Stomach smooth muscle (tissue), 2 donors: ENCODE results near the gene SCIN.

Experiments used
- H3K27ac ChIP-seq: one replicate; pipeline ENCODE4 v1.7.0; 2013; ENCODE audit warnings: mild to moderate bottlenecking, low read length, inconsistent platforms
- H3K27me3 ChIP-seq, 2 donors: one replicate each; pipeline ENCODE4 v1.7.0; 2013; ENCODE audit warnings: low read length in 2 of 2; ENCODE audit not compliant: insufficient read depth in 2 of 2, control insufficient read depth in 1 of 2
- H3K36me3 ChIP-seq, 2 donors: one replicate each; pipeline ENCODE4 v1.7.0; 2013; ENCODE audit warnings: low read length in 2 of 2; ENCODE audit not compliant: control insufficient read depth in 2 of 2, insufficient read depth in 2 of 2
- H3K4me1 ChIP-seq: one replicate; pipeline ENCODE4 v1.7.0; 2013; ENCODE audit warnings: low read length; ENCODE audit not compliant: control insufficient read depth, insufficient read depth
- H3K4me3 ChIP-seq, 2 donors: one replicate each; pipeline ENCODE4 v1.7.0; 2013; ENCODE audit warnings: low read length in 2 of 2
- H3K9ac ChIP-seq, 2 donors: one replicate each; pipeline ENCODE4 v1.7.0; 2013; ENCODE audit warnings: low read length in 2 of 2, mild to moderate bottlenecking in 1 of 2
- H3K9me3 ChIP-seq, 2 donors: one replicate each; pipeline ENCODE4 v1.7.0; 2013; ENCODE audit warnings: low read length in 2 of 2; ENCODE audit not compliant: control insufficient read depth in 2 of 2
- donor health status: healthy.
- donor health status: Pancreatic carcinoma.

Gene SCIN

DNA sequence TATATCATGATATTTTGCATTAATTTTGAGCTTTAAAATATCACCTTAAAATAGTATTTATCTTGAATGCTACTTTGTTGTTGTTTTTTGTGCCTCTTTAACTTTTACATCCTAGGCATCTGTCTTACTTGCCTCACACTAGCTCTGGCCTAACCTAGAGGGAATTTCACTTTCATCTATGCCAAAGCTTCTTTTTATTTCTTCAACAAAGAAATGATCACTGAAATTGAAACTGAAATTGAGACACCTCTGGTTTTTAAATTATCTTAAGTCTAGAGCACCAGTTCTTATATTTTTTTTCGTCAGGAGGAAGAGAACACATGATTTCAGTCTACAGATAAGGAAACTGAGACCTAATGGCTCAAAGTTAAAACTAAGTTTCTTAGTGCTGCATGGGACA lies 3.5 kb upstream of the SCIN start:
- no peak overlapping the region for H3K9ac ChIP-seq
- no peak overlapping the region for H3K4me3 ChIP-seq
- H3K9me3 ChIP-seq: no peaks in the 10 kb centered on the region
- no peaks in the 10 kb centered on the region for H3K36me3 ChIP-seq
- H3K27me3 ChIP-seq: peaks cover 13 to 27% of the 10 kb centered on the region in 2 donors
- no peak overlapping the region for H3K27ac ChIP-seq
- H3K4me1 ChIP-seq: no peaks in the 10 kb centered on the region

DNA sequence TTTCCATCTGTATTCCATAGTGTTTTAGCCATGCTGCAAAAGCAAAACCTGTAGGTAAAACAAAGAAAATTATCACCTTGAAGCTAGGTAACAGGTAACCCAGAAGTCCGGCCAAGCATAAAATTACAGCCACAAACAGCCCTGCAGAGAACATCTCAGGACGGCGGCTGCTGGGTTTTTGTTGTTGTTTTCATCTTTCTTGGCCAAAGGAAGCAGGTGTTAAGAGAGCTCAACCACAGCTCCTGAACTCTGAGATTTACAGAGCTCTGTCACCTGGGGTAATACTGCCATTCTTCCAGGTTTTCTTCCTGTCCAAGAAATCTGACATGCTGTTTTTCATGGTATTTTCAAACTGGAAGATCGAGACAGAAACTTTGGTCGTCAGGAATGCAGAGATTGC lies 847 bp upstream of the SCIN start:
- Histone ChIP-seq H3K4me1 (no peaks in the 10 kb centered on the region), H3K27me3 (peaks cover 13 to 27% of the 10 kb centered on the region in 2 donors), H3K27ac (no peak overlapping the region), H3K4me3 (peak overlapping the region in 1 of 2 donors; percentile 73), H3K9ac (no peak overlapping the region), H3K9me3 (no peaks in the 10 kb centered on the region), H3K36me3 (no peaks in the 10 kb centered on the region)

DNA sequence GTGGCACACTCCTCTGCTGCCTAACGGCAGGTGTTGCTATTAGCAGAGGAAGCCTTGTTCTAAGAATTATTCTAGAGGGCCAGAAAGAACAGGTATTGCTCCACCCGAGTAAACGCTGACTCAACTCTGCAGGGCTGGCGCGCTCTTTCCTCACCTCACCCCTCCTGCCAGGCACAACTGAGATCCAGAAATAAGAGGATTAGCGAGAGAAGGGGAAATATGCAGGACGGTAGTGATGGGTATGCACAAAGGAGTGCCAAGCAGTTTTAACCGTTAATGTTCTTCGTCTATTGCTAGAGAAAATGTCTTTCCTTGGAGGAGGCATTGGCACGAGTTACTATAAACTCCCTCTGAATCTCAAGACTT lies 369 bp upstream of the SCIN start:
- H3K4me3 ChIP-seq: peak overlapping the region; percentile 62 to 73
- H3K36me3 ChIP-seq: no peaks in the 10 kb centered on the region
- H3K4me1 ChIP-seq: no peaks in the 10 kb centered on the region
- peaks cover 13 to 27% of the 10 kb centered on the region in 2 donors for H3K27me3 ChIP-seq
- H3K9ac ChIP-seq: no peak overlapping the region
- no peak overlapping the region for H3K27ac ChIP-seq
- H3K9me3 ChIP-seq: no peaks in the 10 kb centered on the region

DNA sequence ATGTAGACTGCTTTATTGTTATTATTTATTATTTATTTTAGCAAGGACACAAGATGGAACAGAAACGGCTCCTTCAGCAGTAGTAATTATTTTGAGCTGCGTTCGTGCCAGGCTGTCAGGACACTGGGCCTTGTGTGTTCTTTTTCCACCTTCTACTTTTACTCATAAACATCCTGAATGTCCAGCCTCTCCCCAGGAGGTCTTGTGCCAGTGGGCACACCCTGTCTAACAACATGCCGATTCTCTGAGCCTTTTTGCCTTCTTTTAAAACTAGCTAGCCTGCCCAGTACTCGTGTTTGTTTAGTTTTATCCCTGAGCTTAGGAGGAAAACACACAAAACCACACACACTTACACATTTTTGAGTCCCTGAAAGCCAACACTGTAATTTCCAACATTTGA lies 1.2 kb downstream of the SCIN start:
- H3K9ac ChIP-seq: no peak overlapping the region
- no peaks in the 10 kb centered on the region for H3K36me3 ChIP-seq
- H3K9me3 ChIP-seq: no peaks in the 10 kb centered on the region
- H3K27ac ChIP-seq: no peak overlapping the region
- H3K27me3 ChIP-seq: peaks cover 13 to 24% of the 10 kb centered on the region in 2 donors
- no peaks in the 10 kb centered on the region for H3K4me1 ChIP-seq
- no peak overlapping the region for H3K4me3 ChIP-seq

DNA sequence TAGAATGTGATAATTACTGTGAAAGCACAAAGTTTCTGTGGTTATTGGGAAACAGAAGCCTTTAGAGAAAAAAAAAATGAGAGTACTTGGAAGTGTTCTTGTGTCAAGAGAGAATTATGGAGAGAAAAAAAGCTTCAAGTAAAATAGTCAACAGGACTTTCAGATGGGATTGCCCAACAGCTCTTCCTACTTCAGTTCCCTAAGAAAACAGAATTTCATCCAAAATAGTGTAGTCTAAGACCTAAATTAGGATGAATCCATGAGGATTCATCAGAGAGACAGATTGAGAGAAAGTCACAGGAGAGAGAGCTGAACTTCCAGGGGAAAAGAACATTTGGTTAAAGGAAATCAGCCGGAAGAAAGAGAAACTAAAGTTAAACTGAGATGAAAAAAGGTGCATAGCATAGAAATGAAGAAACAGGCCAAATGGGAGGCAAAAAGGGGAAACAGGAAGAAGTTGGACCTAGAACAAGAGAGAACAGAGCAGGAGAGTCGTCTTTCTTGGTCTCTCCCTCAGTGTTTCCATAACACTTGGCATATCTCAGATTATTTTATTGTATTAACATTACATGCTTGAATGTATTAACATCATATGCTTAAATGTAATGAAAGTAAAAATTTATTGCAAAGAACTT lies 2.5 kb downstream of the SCIN start:
- H3K27ac ChIP-seq: no peak overlapping the region
- no peak overlapping the region for H3K4me3 ChIP-seq
- no peak overlapping the region for H3K9ac ChIP-seq
- H3K9me3 ChIP-seq: no peaks in the 10 kb centered on the region
- H3K4me1 ChIP-seq: no peaks in the 10 kb centered on the region
- no peaks in the 10 kb centered on the region for H3K36me3 ChIP-seq
- peaks cover 13 to 24% of the 10 kb centered on the region in 2 donors for H3K27me3 ChIP-seq

DNA sequence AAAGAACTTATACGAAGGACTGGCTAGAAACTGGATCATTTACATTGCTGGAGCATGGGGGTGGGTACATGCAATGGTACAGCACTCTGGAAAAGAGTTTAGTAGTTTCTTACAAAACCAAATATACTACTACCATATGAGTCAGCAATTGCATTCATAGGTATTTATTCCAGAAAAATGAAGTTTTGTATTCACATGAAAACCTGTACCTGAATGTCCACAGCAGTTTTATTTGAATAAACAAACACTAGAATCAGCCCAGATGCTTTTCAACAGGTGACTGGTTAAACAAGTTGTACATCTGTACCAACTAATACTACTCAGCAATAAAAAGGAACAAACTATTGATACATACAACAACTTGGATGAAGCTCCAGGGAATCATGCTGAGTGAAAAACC lies 3.4 kb downstream of the SCIN start:
- H3K4me3 ChIP-seq: no peak overlapping the region
- H3K4me1 ChIP-seq: no peaks in the 10 kb centered on the region
- no peaks in the 10 kb centered on the region for H3K36me3 ChIP-seq
- H3K27ac ChIP-seq: no peak overlapping the region
- no peaks in the 10 kb centered on the region for H3K9me3 ChIP-seq
- H3K9ac ChIP-seq: no peak overlapping the region
- H3K27me3 ChIP-seq: peaks cover 10 to 16% of the 10 kb centered on the region in 2 donors

DNA sequence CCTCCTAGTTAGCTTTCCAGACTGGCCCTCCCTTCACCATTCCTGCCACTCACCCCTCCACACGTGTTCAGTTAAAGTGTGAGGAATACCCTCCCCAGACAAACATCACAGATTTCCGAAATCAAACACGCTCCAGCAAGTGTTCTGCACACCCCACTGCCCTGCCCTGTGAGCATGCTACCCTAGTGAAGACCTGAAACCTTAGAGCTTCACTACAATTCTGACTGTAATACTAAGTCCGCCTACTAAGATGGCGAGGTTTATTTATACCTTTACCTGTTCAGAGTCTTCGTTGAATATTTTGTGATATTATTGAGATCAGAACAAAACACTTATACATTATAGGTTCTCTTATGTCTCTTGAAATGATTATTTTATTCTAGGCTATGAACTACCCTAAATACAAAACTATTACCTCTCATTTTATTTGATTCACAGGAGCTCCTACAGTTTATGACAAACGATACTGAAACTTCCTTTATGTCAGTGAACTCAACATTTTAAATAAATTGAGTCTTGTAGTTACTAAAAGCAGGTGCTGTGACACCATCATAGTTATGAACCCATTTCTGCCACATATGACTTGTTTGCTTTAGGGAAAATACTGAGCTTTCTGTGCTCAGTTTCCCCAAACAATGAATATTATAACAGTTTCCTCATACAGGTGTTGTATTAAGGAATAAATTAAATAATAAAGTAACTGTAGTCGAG lies 8.6 kb downstream of the SCIN start:
- H3K9ac ChIP-seq: no peak overlapping the region
- no peaks in the 10 kb centered on the region for H3K27me3 ChIP-seq

DNA sequence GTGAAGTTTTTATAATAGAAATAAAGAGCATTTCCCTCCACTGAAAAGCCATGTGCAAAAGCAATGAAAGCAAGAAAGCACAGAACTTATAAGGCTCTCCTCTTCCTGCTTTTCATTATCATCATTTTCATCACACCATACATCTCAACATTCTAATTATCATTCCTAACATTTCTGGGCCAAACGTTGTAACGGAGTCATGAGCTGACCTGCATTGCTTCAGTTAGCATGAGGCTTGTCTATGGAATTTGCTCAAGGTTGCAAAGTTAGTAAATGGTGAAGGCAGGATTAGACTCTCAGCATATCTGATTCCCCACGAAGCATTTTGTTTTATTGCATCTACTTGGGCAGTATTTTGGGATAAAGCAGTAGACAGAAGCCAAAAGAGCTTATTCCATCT lies 11.4 kb downstream of the SCIN start:
- Histone ChIP-seq H3K36me3 (no peaks in the 10 kb centered on the region), H3K4me3 (no peak overlapping the region), H3K27me3 (no peaks in the 10 kb centered on the region), H3K27ac (no peak overlapping the region), H3K9ac (no peak overlapping the region), H3K4me1 (no peaks in the 10 kb centered on the region), H3K9me3 (no peaks in the 10 kb centered on the region)

More for the DNA sequence above, 8.6 kb downstream of the SCIN start:
- Histone ChIP-seq H3K27ac (no peak overlapping the region), H3K4me3 (no peak overlapping the region), H3K36me3 (no peaks in the 10 kb centered on the region), H3K9me3 (no peaks in the 10 kb centered on the region), H3K4me1 (no peaks in the 10 kb centered on the region)

DNA sequence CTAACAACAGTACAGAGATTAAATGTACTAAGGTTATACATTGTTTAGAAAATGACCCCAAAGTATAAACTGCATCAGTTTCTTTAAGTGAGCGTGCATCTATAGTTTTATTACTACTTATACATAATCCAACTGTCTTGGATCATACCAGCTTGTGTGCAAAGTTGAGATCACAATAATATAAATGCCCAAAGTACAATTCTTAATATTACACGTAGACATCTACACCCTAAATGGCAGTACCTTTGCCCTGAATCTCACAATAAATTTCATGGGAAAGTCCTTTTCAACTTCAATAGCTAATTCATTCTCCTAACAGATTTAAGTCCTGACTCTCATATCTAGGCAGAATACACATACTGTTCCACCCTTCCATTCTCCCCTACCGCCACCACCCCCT lies 11.8 kb downstream of the SCIN start:
- Histone ChIP-seq H3K36me3 (no peaks in the 10 kb centered on the region), H3K27ac (no peak overlapping the region), H3K9ac (no peak overlapping the region), H3K9me3 (no peaks in the 10 kb centered on the region), H3K4me1 (no peaks in the 10 kb centered on the region), H3K27me3 (no peaks in the 10 kb centered on the region), H3K4me3 (no peak overlapping the region)

DNA sequence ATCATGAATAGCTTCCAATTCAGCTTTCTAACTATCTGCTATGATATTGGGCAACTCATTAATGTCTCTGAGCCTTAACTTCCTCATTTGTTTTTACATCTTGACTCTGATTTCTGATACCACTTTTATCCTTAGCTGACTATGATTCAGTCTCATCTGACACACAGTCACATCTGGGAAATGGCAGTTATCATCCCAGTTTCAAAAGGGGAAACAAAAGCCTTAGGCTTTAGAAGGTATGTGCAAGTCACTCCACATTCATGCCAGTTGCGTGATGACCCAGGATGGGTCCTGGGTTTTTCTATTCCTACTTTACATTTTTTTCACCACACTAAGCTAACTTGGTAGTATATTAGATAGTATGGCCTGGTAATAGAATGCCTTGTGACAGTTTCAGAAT lies 12.7 kb downstream of the SCIN start:
- no peaks in the 10 kb centered on the region for H3K4me1 ChIP-seq
- no peaks in the 10 kb centered on the region for H3K9me3 ChIP-seq
- no peak overlapping the region for H3K27ac ChIP-seq
- no peaks in the 10 kb centered on the region for H3K27me3 ChIP-seq
- H3K4me3 ChIP-seq: no peak overlapping the region
- H3K36me3 ChIP-seq: no peaks in the 10 kb centered on the region
- H3K9ac ChIP-seq: no peak overlapping the region

DNA sequence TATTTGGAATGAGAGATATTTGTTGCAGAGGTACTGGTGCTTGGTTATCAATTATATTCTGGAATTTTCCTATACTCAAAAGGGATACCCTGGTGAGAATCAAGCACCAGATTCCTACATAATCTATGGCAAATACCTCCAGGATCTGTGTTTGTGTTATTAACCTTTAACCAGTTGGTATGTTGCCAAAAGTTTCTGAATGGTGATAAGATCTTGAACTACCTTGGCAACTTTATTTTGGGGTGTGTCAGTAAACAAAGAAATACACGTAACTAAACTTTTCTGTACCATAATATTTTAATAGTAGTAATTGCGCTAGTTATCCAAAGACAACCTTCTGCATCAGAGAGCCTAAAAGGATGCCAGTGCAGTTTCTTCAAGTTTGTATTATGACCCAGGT lies 13.4 kb downstream of the SCIN start:
- no peaks in the 10 kb centered on the region for H3K36me3 ChIP-seq
- H3K9ac ChIP-seq: no peak overlapping the region
- H3K9me3 ChIP-seq: no peaks in the 10 kb centered on the region
- H3K27me3 ChIP-seq: no peaks in the 10 kb centered on the region
- no peaks in the 10 kb centered on the region for H3K4me1 ChIP-seq
- H3K4me3 ChIP-seq: no peak overlapping the region
- no peak overlapping the region for H3K27ac ChIP-seq
